ENCODE results near the gene LRRC8B. TPM values are rescaled to one million over a fixed set of nuclear protein-coding genes. Genes with fewer than 3 reads are reported as not detected.
"Not testable (repeated sequence)": the region's sequence is repeated elsewhere in the genome, so short reads cannot be mapped to it uniquely, and the experiment has no call there.

LRRC8B gene
- total RNA-seq, 1 donor from 2014 or later, result 62.3 TPM

- H3K27ac Mint-ChIP-seq, result no peak overlapping the region
- DNase-seq (ENCODE audit: low spot score), result no peak
- peaks cover 57% of the 10 kb centered on the region for H3K4me1 Mint-ChIP-seq (ENCODE audit: low read depth)
- no peak overlapping the region for H3K4me3 Mint-ChIP-seq
- H3K27me3 Mint-ChIP-seq (ENCODE audit: insufficient read depth), result no peaks in the 10 kb centered on the region
- H3K9me3 Mint-ChIP-seq, result no peaks in the 10 kb centered on the region
- intact Hi-C loops (cut with micrococcal nuclease), result loop anchor here (2.0 kb wide), 1 partner anchor 14 kb away; no protein-coding TSS in a partner anchor
- H3K36me3 Mint-ChIP-seq (ENCODE audit: low read depth), result peaks cover 81% of the 10 kb centered on the region
Measured at GRCh38 chr1:89582571-89582970, 57.9 kb downstream of the LRRC8B start.

- H3K36me3 Mint-ChIP-seq (ENCODE audit: low read depth), result peaks cover 89% of the 10 kb centered on the region
- H3K9me3 Mint-ChIP-seq, result no peaks in the 10 kb centered on the region
- no peak overlapping the region for H3K27ac Mint-ChIP-seq
- intact Hi-C loops (cut with micrococcal nuclease), result no loop called here
- H3K4me1 Mint-ChIP-seq (ENCODE audit: low read depth), result peaks cover 69% of the 10 kb centered on the region
- DNase-seq (ENCODE audit: low spot score), result no peak
- no peaks in the 10 kb centered on the region for H3K27me3 Mint-ChIP-seq (ENCODE audit: insufficient read depth)
- H3K4me3 Mint-ChIP-seq, result no peak overlapping the region
Measured at GRCh38 chr1:89584211-89584610, 59.6 kb downstream of the LRRC8B start.

GRCh38 chr1:89584781-89585180, 60.2 kb downstream of the LRRC8B start:
- Mint-ChIP-seq H3K4me1 (ENCODE audit: low read depth) (peaks cover 72% of the 10 kb centered on the region), H3K36me3 (ENCODE audit: low read depth) (peaks cover 91% of the 10 kb centered on the region), H3K9me3 (no peaks in the 10 kb centered on the region), H3K27ac (peak overlapping the region; percentile 27), H3K27me3 (ENCODE audit: insufficient read depth) (no peaks in the 10 kb centered on the region), H3K4me3 (no peak overlapping the region)
- DNase-seq (ENCODE audit: low spot score), result no peak
- intact Hi-C loops (cut with micrococcal nuclease), result no loop called here

DNA sequence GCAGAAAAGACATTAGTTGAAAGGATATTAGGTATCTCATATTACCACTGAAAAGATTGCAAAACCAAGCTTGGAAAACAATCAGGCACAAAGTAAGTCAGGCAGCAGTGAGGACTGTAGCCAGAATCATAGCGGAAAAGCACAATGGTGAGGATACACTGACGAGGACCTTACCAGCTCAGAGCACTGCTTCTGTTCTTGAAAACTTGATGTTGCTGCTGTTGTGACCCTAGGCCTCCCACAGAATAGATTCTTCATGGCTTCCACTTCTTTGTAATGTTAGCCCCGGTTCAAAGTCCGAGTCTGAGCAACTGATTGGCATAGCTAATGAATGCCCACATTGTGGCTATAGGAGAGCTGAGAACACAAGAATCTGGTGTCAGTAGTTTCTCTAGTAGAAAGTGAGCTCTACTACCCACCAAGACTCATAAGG, 63.1 kb downstream of the LRRC8B start:
- Mint-ChIP-seq H3K27me3 (ENCODE audit: insufficient read depth) (no peaks in the 10 kb centered on the region), H3K4me1 (ENCODE audit: low read depth) (peaks cover 80% of the 10 kb centered on the region), H3K27ac (no peak overlapping the region), H3K36me3 (ENCODE audit: low read depth) (peaks cover 76% of the 10 kb centered on the region), H3K4me3 (no peak overlapping the region), H3K9me3 (no peaks in the 10 kb centered on the region)
- intact Hi-C loops (cut with micrococcal nuclease), result loop anchor here (2.0 kb wide), 1 partner anchor 41 kb away; no protein-coding TSS in a partner anchor
- no peak for DNase-seq (ENCODE audit: low spot score)

- H3K36me3 Mint-ChIP-seq (ENCODE audit: low read depth), result peaks cover 73% of the 10 kb centered on the region
- no peaks in the 10 kb centered on the region for H3K9me3 Mint-ChIP-seq
- intact Hi-C loops (cut with micrococcal nuclease), result loop anchor here (2.0 kb wide), 1 partner anchor 42 kb away; no protein-coding TSS in a partner anchor
- H3K4me3 Mint-ChIP-seq, result no peak overlapping the region
- peak overlapping the region; percentile 77 for H3K27ac Mint-ChIP-seq
- DNase-seq (ENCODE audit: low spot score), result no peak
- peaks cover 83% of the 10 kb centered on the region for H3K4me1 Mint-ChIP-seq (ENCODE audit: low read depth)
- no peaks in the 10 kb centered on the region for H3K27me3 Mint-ChIP-seq (ENCODE audit: insufficient read depth)
Measured at GRCh38 chr1:89588480-89588879, 63.9 kb downstream of the LRRC8B start.

- H3K4me3 Mint-ChIP-seq, result peak overlapping the region; percentile 11
Measured at GRCh38 chr1:89589515-89589914, 64.9 kb downstream of the LRRC8B start.

GRCh38 chr1:89590341-89591080, 65.9 kb downstream of the LRRC8B start:
- Mint-ChIP-seq H3K36me3 (ENCODE audit: low read depth) (peaks cover 57% of the 10 kb centered on the region), H3K4me1 (ENCODE audit: low read depth) (peaks cover 83% of the 10 kb centered on the region), H3K27me3 (ENCODE audit: insufficient read depth) (no peaks in the 10 kb centered on the region), H3K27ac (peak overlapping the region; percentile 73), H3K4me3 (peak overlapping the region; percentile 69), H3K9me3 (no peaks in the 10 kb centered on the region)
- intact Hi-C loops (cut with micrococcal nuclease), result loop anchor here (1.0 to 2.0 kb wide), 3 partner anchors 9 to 18 kb away; no protein-coding TSS in a partner anchor
- no peak for DNase-seq (ENCODE audit: low spot score)

More at GRCh38 chr1:89589515-89589914, 64.9 kb downstream of the LRRC8B start:
- Mint-ChIP-seq H3K27ac (peak overlapping the region; percentile 74), H3K27me3 (ENCODE audit: insufficient read depth) (no peaks in the 10 kb centered on the region), H3K4me1 (ENCODE audit: low read depth) (peaks cover 89% of the 10 kb centered on the region), H3K9me3 (no peaks in the 10 kb centered on the region), H3K36me3 (ENCODE audit: low read depth) (peaks cover 66% of the 10 kb centered on the region)
- no peak for DNase-seq (ENCODE audit: low spot score)
- intact Hi-C loops (cut with micrococcal nuclease), result loop anchor here (2.0 kb wide), 1 partner anchor 43 kb away; no protein-coding TSS in a partner anchor

- intact Hi-C loops (cut with micrococcal nuclease); DNase-seq (ENCODE audit: low spot score); H3K4me3 Mint-ChIP-seq; H3K9me3 Mint-ChIP-seq; H3K27me3 Mint-ChIP-seq (ENCODE audit: insufficient read depth): not testable (repeated sequence)
- Mint-ChIP-seq H3K4me1 (ENCODE audit: low read depth) (peaks cover 87% of the 10 kb centered on the region), H3K27ac (peak overlapping the region; percentile 64), H3K36me3 (ENCODE audit: low read depth) (peaks cover 44% of the 10 kb centered on the region)
Measured at GRCh38 chr1:89592861-89593302, 68.3 kb downstream of the LRRC8B start.

GRCh38 chr1:89594096-89594740, 69.6 kb downstream of the LRRC8B start:
- no peaks in the 10 kb centered on the region for H3K27me3 Mint-ChIP-seq (ENCODE audit: insufficient read depth)
- peaks cover 87% of the 10 kb centered on the region for H3K4me1 Mint-ChIP-seq (ENCODE audit: low read depth)
- no peaks in the 10 kb centered on the region for H3K9me3 Mint-ChIP-seq
- intact Hi-C loops (cut with micrococcal nuclease), result no loop called here
- no peak overlapping the region for H3K27ac Mint-ChIP-seq
- peaks cover 40% of the 10 kb centered on the region for H3K36me3 Mint-ChIP-seq (ENCODE audit: low read depth)
- no peak overlapping the region for H3K4me3 Mint-ChIP-seq
- no peak for DNase-seq (ENCODE audit: low spot score)

DNA sequence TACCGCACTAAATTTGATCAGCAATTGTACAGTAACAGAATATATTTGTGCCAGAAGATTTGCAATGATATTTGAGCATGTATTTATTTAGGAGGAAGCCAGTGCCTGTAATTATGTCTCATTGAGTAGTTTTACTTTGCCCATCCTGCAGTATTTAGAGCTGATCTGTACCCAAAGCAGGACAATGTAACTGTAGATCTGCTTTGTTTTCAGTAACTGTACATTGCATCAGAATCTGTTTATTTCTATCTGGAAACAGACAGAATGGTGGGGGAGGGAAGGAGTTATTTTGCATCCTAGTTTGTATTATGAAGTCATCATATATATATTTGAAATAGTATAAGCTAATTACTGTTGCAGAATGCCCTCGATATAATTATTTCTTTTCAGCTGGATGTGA, 72.1 kb downstream of the LRRC8B start:
- peaks cover 87% of the 10 kb centered on the region for H3K4me1 Mint-ChIP-seq (ENCODE audit: low read depth)
- H3K27ac Mint-ChIP-seq, result peak overlapping the region; percentile 2
- H3K36me3 Mint-ChIP-seq (ENCODE audit: low read depth), result peaks cover 38% of the 10 kb centered on the region
- no peaks in the 10 kb centered on the region for H3K27me3 Mint-ChIP-seq (ENCODE audit: insufficient read depth)
- intact Hi-C loops (cut with micrococcal nuclease), result no loop called here
- no peak for DNase-seq (ENCODE audit: low spot score)
- no peak overlapping the region for H3K4me3 Mint-ChIP-seq
- H3K9me3 Mint-ChIP-seq, result no peaks in the 10 kb centered on the region

DNA sequence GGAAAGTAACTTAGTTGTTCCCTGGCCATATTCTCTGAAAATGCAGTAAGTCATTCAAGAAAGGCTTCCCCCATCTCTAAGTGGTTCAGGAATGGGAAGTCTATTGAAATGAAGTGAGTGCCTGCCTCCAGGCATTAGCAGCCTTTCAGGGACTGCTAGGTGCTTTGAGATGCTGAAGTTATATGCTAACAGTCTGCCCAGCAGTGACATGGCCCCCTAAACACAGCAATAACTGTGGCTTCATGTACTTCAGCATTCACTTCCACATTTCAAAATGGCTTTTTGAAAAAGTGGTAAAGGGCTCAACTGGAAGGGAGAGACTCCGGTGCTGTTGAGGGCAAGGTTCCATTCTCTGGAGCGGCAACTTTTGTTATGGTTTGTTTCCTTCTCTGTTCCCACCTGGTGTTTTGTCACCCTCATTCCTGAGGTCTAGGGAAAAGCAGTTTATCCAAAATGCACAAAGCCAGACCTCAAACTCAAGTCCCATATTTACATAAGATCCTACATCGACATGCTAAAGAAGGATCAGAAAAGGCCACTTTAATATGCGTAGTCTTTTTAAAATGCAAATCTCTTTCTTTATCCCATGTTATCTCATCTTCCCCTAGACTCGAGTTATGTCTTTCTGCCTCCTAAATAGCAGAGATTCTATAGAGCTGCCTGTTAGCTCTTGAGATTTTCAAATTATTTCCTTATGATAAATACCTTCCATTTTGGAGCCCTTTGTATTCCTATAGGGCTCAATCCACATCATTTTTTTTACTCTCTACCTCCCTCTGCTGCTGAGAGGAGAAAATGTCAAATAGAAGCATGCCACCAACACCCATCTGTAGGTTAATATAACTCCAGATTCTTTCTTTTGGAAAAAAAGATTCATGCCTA, 74.1 kb downstream of the LRRC8B start:
- Mint-ChIP-seq H3K27ac (peak overlapping the region; percentile 50), H3K9me3 (no peaks in the 10 kb centered on the region), H3K4me3 (no peak overlapping the region), H3K36me3 (ENCODE audit: low read depth) (peaks cover 43% of the 10 kb centered on the region), H3K4me1 (ENCODE audit: low read depth) (peaks cover 85% of the 10 kb centered on the region), H3K27me3 (ENCODE audit: insufficient read depth) (no peaks in the 10 kb centered on the region)
- intact Hi-C loops (cut with micrococcal nuclease), result loop anchor here (1.0 kb wide), 4 partner anchors 8 to 389 kb away; no protein-coding TSS in a partner anchor
- DNase-seq (ENCODE audit: low spot score), result no peak

DNA sequence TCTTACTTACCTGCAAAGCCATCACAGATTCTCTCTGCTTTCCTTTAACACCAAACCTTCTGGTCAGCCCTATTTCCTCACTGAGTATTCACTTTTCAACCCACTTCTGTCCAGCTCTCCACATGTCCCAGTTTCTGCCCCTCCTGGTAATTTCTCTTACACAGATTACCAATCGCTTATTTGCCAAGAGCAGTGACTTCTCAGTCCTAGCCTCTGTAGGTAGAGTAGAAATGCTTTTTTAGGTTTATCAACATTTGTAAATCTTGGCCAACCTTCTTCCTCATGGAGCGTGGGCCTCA, 74.7 kb downstream of the LRRC8B start:
- DNase-seq (ENCODE audit: low spot score), result no peak
- intact Hi-C loops (cut with micrococcal nuclease), result loop anchor here (1.0 kb wide), 4 partner anchors 9 to 388 kb away; no protein-coding TSS in a partner anchor
- H3K9me3 Mint-ChIP-seq, result no peaks in the 10 kb centered on the region
- peaks cover 85% of the 10 kb centered on the region for H3K4me1 Mint-ChIP-seq (ENCODE audit: low read depth)
- H3K27me3 Mint-ChIP-seq (ENCODE audit: insufficient read depth), result no peaks in the 10 kb centered on the region
- no peak overlapping the region for H3K4me3 Mint-ChIP-seq
- peak overlapping the region; percentile 50 for H3K27ac Mint-ChIP-seq
- H3K36me3 Mint-ChIP-seq (ENCODE audit: low read depth), result peaks cover 42% of the 10 kb centered on the region

Data from activated T-helper 1 cell treated with anti-CD3 and anti-CD28 coated beads, Interleukin-12 subunit alpha, Interleukin-12 subunit beta, Interleukin-2, Interleukin-4 antibody, amounts not matched to agents 30 ng/mL and 10 ng/mL and 1 ng/mL, durations not matched to agents 14 hours and 24 hours and 36 hours (primary cell).